HepG2 (cell line): Measurements from ENCODE around the gene SKA2. TPM values are rescaled to one million over a fixed set of nuclear protein-coding genes. Genes with fewer than 3 reads are reported as not detected.

Source experiments
- ARNT2 ChIP-seq: sonication (generic); formaldehyde crosslinking; IDR thresholded peaks from 2 replicates; pipeline ENCODE4 v1.8.0; 2022; ENCODE audit warnings: mild to moderate bottlenecking, low read depth, missing genetic modification reagents, moderate library complexity
- ATF3 ChIP-seq: sonication (generic); formaldehyde crosslinking; IDR thresholded peaks from 2 replicates; pipeline ENCODE4 v1.4.0; 2020; ENCODE audit warnings: missing genetic modification reagents
- CENPT ChIP-seq: sonication (generic); formaldehyde crosslinking; IDR thresholded peaks from 2 replicates; pipeline ENCODE4 v1.8.0; 2022; ENCODE audit warnings: low read depth, mild to moderate bottlenecking, moderate library complexity, missing genetic modification reagents
- DRAP1 ChIP-seq: IDR thresholded peaks from 2 replicates; pipeline ENCODE4 v1.6.1; 2016; ENCODE audit warnings: missing genetic modification reagents, missing compliant biosample characterization
- GLI4 ChIP-seq: sonication (generic); formaldehyde crosslinking; IDR thresholded peaks from 2 replicates; pipeline ENCODE4 v1.5.1; 2020; ENCODE audit warnings: missing genetic modification reagents, mild to moderate bottlenecking, moderate library complexity, borderline replicate concordance
- KLF6 ChIP-seq: IDR thresholded peaks from 2 replicates; pipeline ENCODE4 v1.8.0; 2016; ENCODE audit warnings: missing biosample characterization, missing genetic modification reagents
- MAFK ChIP-seq, 2 experiments: IDR thresholded peaks in 1 of 2; conservative IDR thresholded peaks in 1 of 2; 2 replicates each; pipeline ENCODE4 v1.6.1; 2011; ENCODE audit warnings: improper control_type of control experiment in 2 of 2, low read length in 2 of 2
- PAX8 ChIP-seq: sonication (generic); formaldehyde crosslinking; IDR thresholded peaks from 2 replicates; pipeline ENCODE4 v1.8.0; 2022; ENCODE audit warnings: mild to moderate bottlenecking, missing genetic modification reagents, borderline replicate concordance
- RBFOX2 ChIP-seq: fragments of 200-400 bp; formaldehyde crosslinking; IDR thresholded peaks from 2 replicates; pipeline ENCODE4 v1.6.1; 2017; ENCODE audit warnings: low read depth, mild to moderate bottlenecking, low read length
- RELA ChIP-seq: sonication (generic); formaldehyde crosslinking; IDR thresholded peaks from 2 replicates; pipeline ENCODE4 v1.4.0; 2020; ENCODE audit warnings: missing genetic modification reagents
- SRSF1 ChIP-seq: fragments of 200-400 bp; formaldehyde crosslinking; optimal IDR thresholded peaks from 2 replicates; pipeline ENCODE3; 2017; ENCODE audit warnings: mild to moderate bottlenecking, low read depth, low read length, moderate library complexity
- U2AF2 ChIP-seq: fragments of 200-400 bp; formaldehyde crosslinking; IDR thresholded peaks from 2 replicates; pipeline ENCODE4 v1.6.1; 2017; ENCODE audit warnings: low read depth, mild to moderate bottlenecking, low read length
- ZNF280B ChIP-seq: sonication (generic); formaldehyde crosslinking; IDR thresholded peaks from 2 replicates; pipeline ENCODE4 v1.5.0; 2020; ENCODE audit warnings: missing genetic modification reagents, mild to moderate bottlenecking, borderline replicate concordance
- ZNF343 ChIP-seq: sonication (generic); formaldehyde crosslinking; IDR thresholded peaks from 2 replicates; pipeline ENCODE4 v1.4.0; 2020; ENCODE audit warnings: mild to moderate bottlenecking, missing genetic modification reagents
- ZNF572 ChIP-seq: sonication (generic); formaldehyde crosslinking; IDR thresholded peaks from 2 replicates; pipeline ENCODE4 v1.5.1; 2020; ENCODE audit warnings: mild to moderate bottlenecking, missing genetic modification reagents
- ZNF773 ChIP-seq: sonication (generic); formaldehyde crosslinking; IDR thresholded peaks from 2 replicates; pipeline ENCODE4 v1.4.0; 2020; ENCODE audit warnings: missing genetic modification reagents, borderline replicate concordance
- polyA plus RNA-seq, 8 experiments: library from polyadenylated mRNA; depleted of rRNA in 3 of 8; stranded (reverse) in 7 of 8; unstranded in 1 of 8; fragments of >200 nt; fragmentation: Illumina TruSeq in 4 of 8; extraction: Trizol in 4 of 8; gene quantifications; 2 replicates each; pipeline versions ENCODE4 v1.2.1 to v1.2.3, GENCODE V29; 2011 to 2016; ENCODE audit warnings: low read depth in 4 of 8, missing spikeins in 1 of 8, mixed read lengths in 1 of 8; ENCODE audit not compliant: insufficient read depth in 1 of 8
- total RNA-seq, 5 experiments: library from RNA; depleted of rRNA; stranded (reverse); fragments of >200 nt; fragmentation: Illumina TruSeq; extraction: Trizol; gene quantifications; 2 replicates each; pipeline ENCODE4 v1.2.3, GENCODE V29; 2016; ENCODE audit warnings: low read depth in 1 of 5
- TF ChIP-seq, protein P1 (sequence below): sonication (generic); formaldehyde crosslinking; IDR thresholded peaks from 2 replicates; pipeline ENCODE4 v1.8.0; 2023; ENCODE audit warnings: mild to moderate bottlenecking, missing genetic modification reagents
- TF ChIP-seq, protein P2 (sequence below): sonication (generic); formaldehyde crosslinking; IDR thresholded peaks from 2 replicates; pipeline ENCODE4 v1.4.0; 2020; ENCODE audit warnings: mild to moderate bottlenecking, missing genetic modification reagents

SKA2 gene
- total and polyA plus RNA-seq, 2 of the 13 experiments (the other 11 are each of a cell fraction or from before 2014, with no cell fraction given): 18.6 to 91.8 TPM

GRCh38 chr17:59154292-59154720 is 680 bp downstream of the SKA2 start (continued):
- no peak for TF ChIP-seq ATF3
- peak; percentile 91; the same call in 1 of the 2 replicates for TF ChIP-seq ZNF572 (CRISPR knock-in tag)
- 0 out of 2 replicates have a peak, but pooled peaks have one; percentile 36 for TF ChIP-seq ZNF343 (CRISPR knock-in tag)
- TF ChIP-seq MAFK (conservative IDR thresholded peaks at IDR 0.05 in 1 of 2, IDR thresholded peaks at IDR 0.05 in 1 of 2; ENCODE audit: low read length in 2 of 2): no peak
- 0 out of 2 replicates have a peak, but pooled peaks have one; percentile 73 for TF ChIP-seq GLI4 (CRISPR knock-in tag)
- TF ChIP-seq PAX8 (CRISPR knock-in tag): no peak
- no peak for TF ChIP-seq ARNT2 (CRISPR knock-in tag)
- no peak for TF ChIP-seq SRSF1
- TF ChIP-seq RELA: 0 out of 2 replicates have a peak, but pooled peaks have one; percentile 8
- no peak for TF ChIP-seq KLF6 (CRISPR knock-in tag)
- TF ChIP-seq CENPT (CRISPR knock-in tag): peak; percentile 68; the same call in 1 of the 2 replicates
- no peak for TF ChIP-seq ZNF280B (CRISPR knock-in tag)
- TF ChIP-seq, protein P1, sequence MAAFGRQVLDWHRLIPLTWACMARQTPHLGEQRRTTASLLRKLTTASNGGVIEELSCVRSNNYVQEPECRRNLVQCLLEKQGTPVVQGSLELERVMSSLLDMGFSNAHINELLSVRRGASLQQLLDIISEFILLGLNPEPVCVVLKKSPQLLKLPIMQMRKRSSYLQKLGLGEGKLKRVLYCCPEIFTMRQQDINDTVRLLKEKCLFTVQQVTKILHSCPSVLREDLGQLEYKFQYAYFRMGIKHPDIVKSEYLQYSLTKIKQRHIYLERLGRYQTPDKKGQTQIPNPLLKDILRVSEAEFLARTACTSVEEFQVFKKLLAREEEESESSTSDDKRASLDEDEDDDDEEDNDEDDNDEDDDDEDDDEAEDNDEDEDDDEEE (CRISPR knock-in tag): peak; percentile 69; the same call in 1 of the 2 replicates
- 0 out of 2 replicates have a peak, but pooled peaks have one; percentile 26 for TF ChIP-seq RBFOX2
- no peak for TF ChIP-seq DRAP1
- no peak for TF ChIP-seq U2AF2
- TF ChIP-seq, protein P2, sequence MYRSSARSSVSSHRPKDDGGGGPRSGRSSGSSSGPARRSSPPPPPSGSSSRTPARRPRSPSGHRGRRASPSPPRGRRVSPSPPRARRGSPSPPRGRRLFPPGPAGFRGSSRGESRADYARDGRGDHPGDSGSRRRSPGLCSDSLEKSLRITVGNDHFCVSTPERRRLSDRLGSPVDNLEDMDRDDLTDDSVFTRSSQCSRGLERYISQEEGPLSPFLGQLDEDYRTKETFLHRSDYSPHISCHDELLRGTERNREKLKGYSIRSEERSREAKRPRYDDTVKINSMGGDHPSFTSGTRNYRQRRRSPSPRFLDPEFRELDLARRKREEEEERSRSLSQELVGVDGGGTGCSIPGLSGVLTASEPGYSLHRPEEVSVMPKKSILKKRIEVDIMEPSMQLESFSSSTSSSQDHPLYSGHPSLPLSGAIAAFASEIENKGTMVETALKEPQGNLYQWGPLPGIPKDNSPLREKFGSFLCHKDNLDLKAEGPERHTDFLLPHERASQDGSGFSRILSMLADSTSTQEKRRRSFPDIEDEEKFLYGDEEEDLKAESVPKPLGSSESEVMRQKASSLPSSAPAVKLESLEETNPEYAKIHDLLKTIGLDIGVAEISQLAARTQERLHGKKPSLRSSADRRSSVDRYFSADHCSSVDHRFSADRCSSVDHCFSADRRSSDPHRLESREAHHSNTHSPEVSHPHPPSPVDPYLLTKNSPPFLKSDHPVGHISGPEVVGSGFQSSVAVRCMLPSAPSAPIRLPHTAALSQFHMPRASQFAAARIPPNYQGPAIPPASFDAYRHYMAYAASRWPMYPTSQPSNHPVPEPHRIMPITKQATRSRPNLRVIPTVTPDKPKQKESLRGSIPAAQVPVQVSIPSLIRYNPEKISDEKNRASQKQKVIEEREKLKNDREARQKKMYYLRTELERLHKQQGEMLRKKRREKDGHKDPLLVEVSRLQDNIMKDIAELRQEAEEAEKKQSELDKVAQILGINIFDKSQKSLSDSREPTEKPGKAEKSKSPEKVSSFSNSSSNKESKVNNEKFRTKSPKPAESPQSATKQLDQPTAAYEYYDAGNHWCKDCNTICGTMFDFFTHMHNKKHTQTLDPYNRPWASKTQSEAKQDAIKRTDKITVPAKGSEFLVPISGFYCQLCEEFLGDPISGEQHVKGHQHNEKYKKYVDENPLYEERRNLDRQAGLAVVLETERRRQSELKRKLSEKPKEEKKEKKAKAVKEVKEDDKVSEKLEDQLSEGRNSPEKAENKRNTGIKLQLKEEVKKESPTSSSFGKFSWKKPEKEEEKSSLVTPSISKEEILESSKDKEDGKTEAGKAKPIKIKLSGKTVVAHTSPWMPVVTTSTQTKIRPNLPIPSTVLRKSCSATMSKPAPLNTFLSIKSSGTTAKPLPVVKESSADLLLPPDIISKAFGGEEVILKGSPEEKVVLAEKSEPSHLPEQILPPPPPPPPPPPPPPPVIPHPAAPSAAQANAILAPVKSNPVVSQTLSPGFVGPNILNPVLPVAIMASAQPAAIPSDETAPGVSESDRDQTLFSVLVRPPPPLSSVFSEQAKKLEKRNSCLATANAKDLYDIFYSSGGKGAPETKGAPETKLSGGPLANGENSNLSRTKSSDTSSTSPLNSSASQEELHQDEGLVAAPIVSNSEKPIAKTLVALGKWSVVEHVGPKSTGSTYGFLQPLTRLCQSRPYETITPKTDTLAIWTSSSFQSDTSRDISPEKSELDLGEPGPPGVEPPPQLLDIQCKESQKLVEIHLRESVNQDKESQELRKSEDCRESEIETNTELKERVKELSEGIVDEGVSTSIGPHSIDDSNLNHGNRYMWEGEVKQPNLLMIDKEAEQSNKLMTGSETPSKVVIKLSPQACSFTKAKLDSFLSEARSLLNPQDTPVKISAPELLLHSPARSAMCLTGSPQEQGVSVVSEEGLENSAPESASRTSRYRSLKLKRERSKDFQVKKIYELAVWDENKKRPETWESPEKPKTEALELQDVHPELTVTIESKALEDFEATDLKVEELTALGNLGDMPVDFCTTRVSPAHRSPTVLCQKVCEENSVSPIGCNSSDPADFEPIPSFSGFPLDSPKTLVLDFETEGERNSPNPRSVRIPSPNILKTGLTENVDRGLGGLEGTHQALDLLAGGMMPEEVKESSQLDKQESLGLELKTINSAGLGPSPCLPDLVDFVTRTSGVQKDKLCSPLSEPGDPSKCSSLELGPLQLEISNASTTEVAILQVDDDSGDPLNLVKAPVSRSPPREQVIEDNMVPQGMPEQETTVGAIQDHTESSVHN (CRISPR knock-in tag): no peak
- TF ChIP-seq ZNF773: no peak
